PC-9 (cell line): ENCODE measurements around the gene CEP162.

ENCODE experiments used
- EZH2 ChIP-seq: fragments of 200-600 bp; sonication (generic); IDR thresholded peaks from 2 replicates; pipeline ENCODE4 v1.8.0; 2017; ENCODE audit warnings: antibody characterized with exemption, low read depth
- TF ChIP-seq, protein P1 (sequence below): fragments of 200-600 bp; sonication (generic); conservative IDR thresholded peaks from 2 replicates; pipeline ENCODE4 v1.6.1; 2017; ENCODE audit warnings: mixed run types, antibody characterized with exemption, mild to moderate bottlenecking, moderate library complexity

DNA sequence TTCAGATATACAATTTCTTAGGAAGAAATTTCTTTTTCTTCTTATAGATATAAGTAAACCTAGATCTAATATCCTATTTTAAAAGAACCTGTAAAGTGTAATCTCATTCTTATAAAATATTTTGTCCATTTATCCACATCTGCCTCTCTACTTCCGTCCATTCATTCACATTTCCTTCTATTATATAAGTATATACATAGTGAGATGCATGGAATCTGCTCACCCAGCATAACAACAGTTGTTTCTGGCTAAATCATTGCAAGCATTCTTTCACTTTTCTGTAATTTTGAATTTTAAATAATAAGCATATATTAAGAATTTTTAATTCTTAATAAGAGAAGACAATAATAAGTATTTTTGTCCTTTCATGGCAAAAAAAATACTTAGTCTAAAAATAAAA is 45.4 kb downstream of the CEP162 start:
- TF ChIP-seq EZH2 = no peak
- TF ChIP-seq, protein P1, sequence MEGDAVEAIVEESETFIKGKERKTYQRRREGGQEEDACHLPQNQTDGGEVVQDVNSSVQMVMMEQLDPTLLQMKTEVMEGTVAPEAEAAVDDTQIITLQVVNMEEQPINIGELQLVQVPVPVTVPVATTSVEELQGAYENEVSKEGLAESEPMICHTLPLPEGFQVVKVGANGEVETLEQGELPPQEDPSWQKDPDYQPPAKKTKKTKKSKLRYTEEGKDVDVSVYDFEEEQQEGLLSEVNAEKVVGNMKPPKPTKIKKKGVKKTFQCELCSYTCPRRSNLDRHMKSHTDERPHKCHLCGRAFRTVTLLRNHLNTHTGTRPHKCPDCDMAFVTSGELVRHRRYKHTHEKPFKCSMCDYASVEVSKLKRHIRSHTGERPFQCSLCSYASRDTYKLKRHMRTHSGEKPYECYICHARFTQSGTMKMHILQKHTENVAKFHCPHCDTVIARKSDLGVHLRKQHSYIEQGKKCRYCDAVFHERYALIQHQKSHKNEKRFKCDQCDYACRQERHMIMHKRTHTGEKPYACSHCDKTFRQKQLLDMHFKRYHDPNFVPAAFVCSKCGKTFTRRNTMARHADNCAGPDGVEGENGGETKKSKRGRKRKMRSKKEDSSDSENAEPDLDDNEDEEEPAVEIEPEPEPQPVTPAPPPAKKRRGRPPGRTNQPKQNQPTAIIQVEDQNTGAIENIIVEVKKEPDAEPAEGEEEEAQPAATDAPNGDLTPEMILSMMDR = no peak
